AML-193 (cell line): ENCODE measurements around the gene CLTRN.
A peak's percentile ranks its signal among the peaks of the same experiment; 100 is the strongest.
"Not testable (repeated sequence)": the region's sequence is repeated elsewhere in the genome, so short reads cannot be mapped to it uniquely, and the experiment has no call there.

Source experiments
- DNase-seq, 2 experiments: peaks; one replicate each; lab custom pipeline; 2025; lab: John Stamatoyannopoulos, UW

Gene CLTRN

GRCh38 chrX:15664487-15665444 is at the start of gene CLTRN:
CLTRN (minus strand) TSS chrX:15664805; CDS start chrX:15664775, 30 bp downstream.
- DNase-seq, result no peak

- not testable (repeated sequence) for DNase-seq
These were observed 39.7 kb upstream of the CLTRN start for GRCh38 chrX:15704273-15704672.

GRCh38 chrX:15703809-15704208 is 39.2 kb upstream of the CLTRN start:
- not testable (repeated sequence) for DNase-seq

- DNase-seq, result no peak
These were observed 38.1 kb upstream of the CLTRN start for GRCh38 chrX:15702488-15703371.

- DNase-seq, result no peak
These were observed 31.9 kb upstream of the CLTRN start for GRCh38 chrX:15696516-15696915.

- DNase-seq, result no peak
These were observed 30.4 kb upstream of the CLTRN start for GRCh38 chrX:15694941-15695451.

- DNase-seq, result peak; percentile 31 to 53
These were observed 22.4 kb upstream of the CLTRN start for GRCh38 chrX:15686818-15687685.

- no peak for DNase-seq
These were observed 18.6 kb upstream of the CLTRN start for GRCh38 chrX:15683193-15683592.

GRCh38 chrX:15681433-15681832 is 16.8 kb upstream of the CLTRN start:
- no peak for DNase-seq

- DNase-seq, result no peak
These were observed 15.8 kb upstream of the CLTRN start for GRCh38 chrX:15680401-15680800.

- no peak for DNase-seq
These were observed 14.6 kb upstream of the CLTRN start for GRCh38 chrX:15679246-15679645.

GRCh38 chrX:15678339-15678738 is 13.7 kb upstream of the CLTRN start:
- no peak for DNase-seq

GRCh38 chrX:15676886-15677285 is 12.3 kb upstream of the CLTRN start:
- peak; percentile 65 to 69 for DNase-seq

GRCh38 chrX:15675490-15675921 is 10.9 kb upstream of the CLTRN start:
- DNase-seq, result peak; percentile 62 to 63

GRCh38 chrX:15674841-15675489 is 10.4 kb upstream of the CLTRN start:
- peak; percentile 73 to 83 for DNase-seq

GRCh38 chrX:15674514-15674840 is 9.9 kb upstream of the CLTRN start:
- DNase-seq, result no peak

GRCh38 chrX:15673970-15674369 is 9.4 kb upstream of the CLTRN start:
- DNase-seq, result no peak

- no peak for DNase-seq
These were observed 8.3 kb upstream of the CLTRN start for GRCh38 chrX:15672881-15673280.

GRCh38 chrX:15663439-15663838 is 1.2 kb downstream of the CLTRN start:
- no peak for DNase-seq

- DNase-seq, result not testable (repeated sequence)
These were observed 9.8 kb downstream of the CLTRN start for GRCh38 chrX:15654804-15655203.

- DNase-seq, result no peak
These were observed 10.6 kb downstream of the CLTRN start for GRCh38 chrX:15653961-15654360.
